Vagina (tissue), 2 donors: Measurements from ENCODE around the gene PYM1. TPM values are rescaled to one million over a fixed set of nuclear protein-coding genes. Genes with fewer than 3 reads are reported as not detected.

Source experiments
- DNase-seq, 2 donors: peaks; one replicate each; pipeline ENCODE4 v3.0.0-alpha.2; 2017; ENCODE audit errors: extremely low spot score in 2 of 2
- H3K27ac ChIP-seq: fragments of 200-600 bp; sonication (generic); one replicate; pipeline ENCODE4 v1.5.1; 2019
- H3K27me3 ChIP-seq: fragments of 200-600 bp; sonication (generic); one replicate; pipeline ENCODE4 v1.5.1; 2019
- H3K36me3 ChIP-seq, 2 donors: fragments of 200-600 bp; sonication (generic); one replicate each; pipeline ENCODE4 v1.5.1; 2017 to 2019
- H3K4me1 ChIP-seq: fragments of 200-600 bp; sonication (generic); one replicate; pipeline ENCODE4 v1.5.1; 2019
- H3K4me3 ChIP-seq, 2 donors: fragments of 200-600 bp; sonication (generic); 1 replicate in 1 of 2; 2 replicates in 1 of 2; pipeline ENCODE4 v1.5.1; 2016 to 2019
- H3K9me3 ChIP-seq: fragments of 200-600 bp; sonication (generic); one replicate; pipeline ENCODE4 v1.5.1; 2019
- CTCF ChIP-seq, 3 experiments: fragments of 450-650 bp in 2 of 3; fragments of 200-600 bp in 1 of 3; sonication (generic) in 1 of 3; IDR thresholded peaks; one replicate each; pipeline ENCODE4 v1.5.1; 2017 to 2019; ENCODE audit warnings: antibody characterized with exemption in 3 of 3, mild to moderate bottlenecking in 2 of 3, moderate library complexity in 2 of 3
- POLR2A ChIP-seq, 2 donors: fragments of 450-650 bp; IDR thresholded peaks; one replicate each; pipeline ENCODE4 v1.6.1; 2017; ENCODE audit warnings: antibody characterized with exemption in 2 of 2, mild to moderate bottlenecking in 2 of 2, moderate library complexity in 2 of 2
- POLR2AphosphoS5 ChIP-seq, 2 donors: sonication (generic); formaldehyde crosslinking; IDR thresholded peaks; one replicate each; pipeline ENCODE4 v1.9.0; 2017; ENCODE audit warnings: antibody characterized with exemption in 2 of 2, mild to moderate bottlenecking in 2 of 2, low read depth in 1 of 2; ENCODE audit not compliant: insufficient read depth in 1 of 2
- intact Hi-C: fragments of 100-400 bp; cut with DNase I; formaldehyde crosslinking; loops from one replicate; pipeline ENCODE4 v1.15.1; 2023
- total RNA-seq: library from RNA; depleted of rRNA; stranded (reverse); fragments of >200 nt; gene quantifications from one replicate; pipeline ENCODE4 v1.2.3, GENCODE V29; 2016

Gene PYM1
- total RNA-seq, 1 donor from 2014 or later, result 25.8 TPM

DNA sequence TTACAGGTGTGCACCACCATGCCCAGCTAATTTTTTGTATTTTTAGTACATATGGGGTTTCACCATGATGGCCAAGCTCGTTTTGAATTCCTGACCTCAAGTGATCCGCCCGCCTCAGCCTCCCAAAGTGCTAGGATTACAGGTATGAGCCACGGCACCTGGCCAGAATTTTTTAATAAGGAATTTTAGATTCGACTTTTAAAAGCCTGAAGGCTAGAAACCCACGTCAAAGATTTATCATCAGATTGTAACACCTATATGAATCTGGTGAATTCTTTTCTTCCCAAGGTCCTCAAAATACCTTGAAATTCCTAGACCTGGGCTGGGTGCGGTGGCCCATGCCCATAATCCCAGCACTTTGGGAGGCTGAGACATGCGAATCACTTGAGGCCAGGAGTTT, 66.3 kb downstream of the PYM1 start:
- Histone ChIP-seq H3K4me3 (no peak overlapping the region), H3K27ac (no peak overlapping the region), H3K27me3 (no peaks in the 10 kb centered on the region), H3K36me3 (no peaks in the 10 kb centered on the region), H3K4me1 (no peaks in the 10 kb centered on the region), H3K9me3 (no peaks in the 10 kb centered on the region)
- DNase-seq, result no peak
- intact Hi-C loops, result no loop called here
- TF ChIP-seq POLR2A (IDR thresholded peaks at IDR 0.05) (no peak), CTCF (IDR thresholded peaks at IDR 0.05) (no peak), POLR2AphosphoS5 (IDR thresholded peaks at IDR 0.05; ENCODE audit: insufficient read depth in 1 of 2, low read depth in 1 of 2) (no peak)

DNA sequence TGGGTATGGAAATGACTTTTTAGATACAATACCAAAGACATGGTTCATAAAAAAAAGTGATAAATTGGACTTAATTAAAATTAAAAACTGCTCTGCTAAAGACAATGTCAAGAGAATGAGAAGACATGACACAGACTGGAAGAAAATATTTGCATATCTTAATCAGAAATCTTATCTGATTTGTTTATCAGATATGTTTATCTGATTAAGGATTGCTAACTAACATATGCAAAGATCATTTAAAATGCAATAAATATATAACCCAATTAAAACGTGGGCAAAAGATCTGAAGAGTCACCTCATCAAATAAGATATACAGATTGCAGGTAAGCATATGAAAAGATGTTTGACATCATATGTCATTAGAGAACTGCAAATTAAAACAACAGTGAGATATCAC, 75.0 kb downstream of the PYM1 start:
- Histone ChIP-seq H3K4me1 (peaks cover 11% of the 10 kb centered on the region), H3K27ac (no peak overlapping the region), H3K4me3 (no peak overlapping the region), H3K27me3 (no peaks in the 10 kb centered on the region), H3K36me3 (no peaks in the 10 kb centered on the region), H3K9me3 (no peaks in the 10 kb centered on the region)
- TF ChIP-seq POLR2A (IDR thresholded peaks at IDR 0.05), result no peak
- no peak for DNase-seq
- intact Hi-C loops, result no loop called here

Other genes with a start within 250 kb of the PYM1 start
- 23.6 TPM for gene ITGA7, start 220.0 kb downstream of the PYM1 start, total RNA-seq
- gene BLOC1S1, start 211.8 kb downstream of the PYM1 start, total RNA-seq, result 173 TPM
- gene RDH5, start 207.5 kb downstream of the PYM1 start, total RNA-seq, result 10.6 TPM
- 568 TPM for gene CD63, start 198.9 kb downstream of the PYM1 start, total RNA-seq
- 7.6 TPM for gene GDF11, start 184.8 kb downstream of the PYM1 start, total RNA-seq
- gene SARNP, start 110.2 kb downstream of the PYM1 start, total RNA-seq, result 33.1 TPM
- gene ORMDL2, start 109.9 kb downstream of the PYM1 start, total RNA-seq, result 9.8 TPM
- gene DNAJC14, start 98.3 kb downstream of the PYM1 start, total RNA-seq, result 29.2 TPM
- 21.6 TPM for gene MMP19, start 85.0 kb downstream of the PYM1 start, total RNA-seq
- gene DGKA, start 3.3 kb upstream of the PYM1 start, total RNA-seq, result 140 TPM
- gene PMEL, start 38.1 kb upstream of the PYM1 start, total RNA-seq, result 1.2 TPM
- 26.0 TPM for gene CDK2, start 38.9 kb upstream of the PYM1 start, total RNA-seq
- 80.5 TPM for gene RAB5B, start 46.2 kb upstream of the PYM1 start, total RNA-seq
- gene SUOX, start 69.4 kb upstream of the PYM1 start, total RNA-seq, result 15.5 TPM
- 4.4 TPM for gene IKZF4, start 93.1 kb upstream of the PYM1 start, total RNA-seq
- gene RPS26, start 114.0 kb upstream of the PYM1 start, total RNA-seq, result 597 TPM
- gene ERBB3, start 152.3 kb upstream of the PYM1 start, total RNA-seq, result 53.8 TPM
- gene PA2G4, start 176.7 kb upstream of the PYM1 start, total RNA-seq, result 116 TPM
- 2,458 TPM for gene RPL41, start 188.7 kb upstream of the PYM1 start, total RNA-seq
- 2.0 TPM for gene ZC3H10, start 190.4 kb upstream of the PYM1 start, total RNA-seq
- 140 TPM for gene ESYT1, start 200.4 kb upstream of the PYM1 start, total RNA-seq
- 40.8 TPM for gene MYL6B, start 224.7 kb upstream of the PYM1 start, total RNA-seq
- 2,285 TPM for gene MYL6, start 230.5 kb upstream of the PYM1 start, total RNA-seq